B cell (primary cell): ENCODE results near the gene ADAMTS2. TPM values are rescaled to one million over a fixed set of nuclear protein-coding genes. Genes with fewer than 3 reads are reported as not detected.

ENCODE experiments used
- ATAC-seq: fragments of 200-7000 bp; cut with Tn5 transposase; one replicate; pipeline ENCODE4 v1.10.0; 2021; ENCODE audit warnings: low read depth, mild to moderate bottlenecking, moderate number of reproducible peaks, moderate library complexity
- CTCF ChIA-PET: fragments of 350-600 bp; sonication (Branson Sonifier 250); formaldehyde crosslinking; loops from one replicate; lab custom pipeline; 2021; ENCODE audit warnings: antibody characterized with exemption, inconsistent platforms; lab: Charles Lee
- POLR2A ChIA-PET: fragments of 350-600 bp; sonication (Branson Sonifier 250); formaldehyde crosslinking; loops from one replicate; lab custom pipeline; 2021; ENCODE audit warnings: antibody characterized with exemption; lab: Charles Lee
- DNase-seq: peaks from one replicate; pipeline ENCODE4 v3.0.0; 2013
- H2AFZ ChIP-seq: 2 replicates; pipeline ENCODE4 v1.6.1; 2012; ENCODE audit warnings: mild to moderate bottlenecking, low read depth, low read length; ENCODE audit not compliant: insufficient read depth, poor library complexity, severe bottlenecking
- H3K27ac ChIP-seq, 2 donors: 1 replicate in 1 of 2; 2 replicates in 1 of 2; pipeline ENCODE4 v1.5.1; 2012 to 2013; ENCODE audit warnings: low read length in 2 of 2, mild to moderate bottlenecking in 2 of 2, moderate library complexity in 1 of 2
- H3K27me3 ChIP-seq, 4 experiments: fragments of 200-600 bp in 1 of 4; sonication (generic) in 1 of 4; replicated peaks in 1 of 4; 1 replicate in 2 of 4; 2 replicates in 2 of 4; pipeline versions ENCODE4 v1.6.1 to v1.7.0; 2013 to 2016; ENCODE audit warnings: low read length in 3 of 4, mild to moderate bottlenecking in 2 of 4, mixed read lengths in 1 of 4, moderate library complexity in 1 of 4; ENCODE audit not compliant: insufficient read depth in 4 of 4, control insufficient read depth in 3 of 4; ENCODE audit errors: control extremely low read depth in 1 of 4
- H3K36me3 ChIP-seq, 2 experiments: replicated peaks in 1 of 2; 1 replicate in 1 of 2; 2 replicates in 1 of 2; pipeline versions ENCODE4 v1.6.1 to v1.7.1; 2013; ENCODE audit warnings: low read length in 1 of 2; ENCODE audit not compliant: insufficient read depth in 2 of 2, control insufficient read depth in 1 of 2; ENCODE audit errors: control extremely low read depth in 1 of 2, extremely low read depth in 1 of 2
- H3K4me1 ChIP-seq, 2 donors: fragments of 200-600 bp in 1 of 2; sonication (generic) in 1 of 2; 1 replicate in 1 of 2; 2 replicates in 1 of 2; pipeline versions ENCODE4 v1.5.1 to v1.6.1; 2013 to 2017; ENCODE audit warnings: low read length in 2 of 2; ENCODE audit not compliant: control insufficient read depth in 2 of 2, insufficient read depth in 2 of 2
- H3K4me2 ChIP-seq: replicated peaks from 2 replicates; pipeline ENCODE3; 2012; ENCODE audit warnings: mild to moderate bottlenecking, low read depth, low read length; ENCODE audit not compliant: poor library complexity, severe bottlenecking
- H3K4me3 ChIP-seq, 5 experiments: fragments of 200-600 bp in 1 of 5; sonication (generic) in 1 of 5; 1 replicate in 3 of 5; 2 replicates in 2 of 5; pipeline versions ENCODE4 v1.5.1 to v1.7.0; 2011 to 2016; ENCODE audit warnings: low read length in 4 of 5, mild to moderate bottlenecking in 4 of 5, low read depth in 2 of 5, control low read depth in 1 of 5, moderate library complexity in 1 of 5; ENCODE audit not compliant: insufficient read depth in 1 of 5; ENCODE audit errors: control extremely low read depth in 1 of 5, extremely low read depth in 1 of 5
- H3K79me2 ChIP-seq: fragments of 200-600 bp; sonication (generic); one replicate; pipeline ENCODE4 v1.6.0; 2016; ENCODE audit warnings: low read length; ENCODE audit not compliant: control insufficient read depth, insufficient read depth
- H3K9ac ChIP-seq: fragments of 200-600 bp; sonication (generic); 2 replicates; pipeline ENCODE4 v1.6.1; 2017; ENCODE audit warnings: mild to moderate bottlenecking, low read length, moderate library complexity
- H3K9me3 ChIP-seq, 3 donors: one replicate each; pipeline versions ENCODE4 v1.6.1 to v1.7.1; 2013; ENCODE audit warnings: low read length in 2 of 3; ENCODE audit not compliant: control insufficient read depth in 2 of 3, insufficient read depth in 1 of 3; ENCODE audit errors: control extremely low read depth in 1 of 3
- H4K20me1 ChIP-seq: 2 replicates; pipeline ENCODE4 v1.6.0; 2012; ENCODE audit warnings: mild to moderate bottlenecking, low read length; ENCODE audit not compliant: insufficient read depth, control insufficient read depth, poor library complexity, severe bottlenecking
- H3K27ac Mint-ChIP-seq: one replicate; pipeline ENCODE4 v1.8.0; 2021; ENCODE audit warnings: mixed read lengths
- H3K27me3 Mint-ChIP-seq: one replicate; pipeline ENCODE4 v1.8.0; 2021; ENCODE audit warnings: mixed read lengths
- H3K4me1 Mint-ChIP-seq: one replicate; pipeline ENCODE4 v1.8.0; 2021; ENCODE audit warnings: mixed read lengths
- H3K4me3 Mint-ChIP-seq: one replicate; pipeline ENCODE4 v1.8.0; 2021; ENCODE audit warnings: mixed read lengths
- H3K9me3 Mint-ChIP-seq: one replicate; pipeline ENCODE4 v1.8.0; 2022; ENCODE audit warnings: mixed read lengths; ENCODE audit not compliant: insufficient read depth
- CTCF ChIP-seq: fragments of 200-600 bp; IDR thresholded peaks from one replicate; pipeline ENCODE4 v1.8.0; 2022; ENCODE audit warnings: antibody characterized with exemption, mild to moderate bottlenecking
- EZH2 ChIP-seq: IDR thresholded peaks from 2 replicates; pipeline ENCODE4 v1.6.1; 2012; ENCODE audit warnings: borderline replicate concordance, low read depth, mild to moderate bottlenecking, moderate library complexity, low read length; ENCODE audit not compliant: insufficient read depth, poor library complexity, severe bottlenecking
- WGBS: methylation state at CpG from one replicate; pipeline ENCODE4 v1.1.5; 2013; ENCODE audit warnings: missing lambda C conversion rate; ENCODE audit not compliant: insufficient coverage; 5-methylcytosine and 5-hydroxymethylcytosine counted together
- intact Hi-C: fragments of 100-400 bp; cut with micrococcal nuclease; formaldehyde crosslinking; loops from one replicate; pipeline ENCODE4 v1.10.0; 2022
- polyA plus RNA-seq: library from polyadenylated mRNA; depleted of rRNA; stranded (reverse); fragments of >200 nt; gene quantifications from 2 replicates; pipeline ENCODE4 v1.2.3, GENCODE V29; 2012
- total RNA-seq, 2 donors: library from RNA; stranded (reverse); fragments of 120-200 nt in 1 of 2; gene quantifications; 1 replicate in 1 of 2; 2 replicates in 1 of 2; pipeline versions ENCODE4 v1.2.3 to v1.2.4, GENCODE V29; 2013 to 2022

ADAMTS2 gene
- total and polyA plus RNA-seq, 2 donors (not counting 1 experiment from before 2014, with no cell fraction given) = not detected

DNA sequence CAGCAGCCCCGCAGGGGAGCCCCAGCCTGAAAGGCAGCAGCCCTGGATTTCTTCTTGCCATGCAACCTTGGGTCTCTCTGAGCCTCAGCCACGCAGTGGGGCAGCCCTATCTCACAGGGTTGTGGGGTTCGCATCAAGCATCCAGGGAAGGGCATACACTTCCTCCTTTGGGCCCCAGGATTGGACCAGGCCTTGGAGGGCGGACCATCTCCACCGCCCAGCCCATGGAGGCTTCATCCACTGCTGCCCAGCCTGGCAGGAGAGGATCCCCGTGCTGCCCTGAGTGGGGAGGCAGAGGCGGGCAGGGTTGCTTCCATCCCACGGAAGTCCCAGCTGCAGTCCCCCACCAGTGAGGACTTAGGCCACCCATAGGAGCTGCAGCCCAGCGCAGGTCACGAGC, 5.3 kb downstream of the ADAMTS2 start:
- Mint-ChIP-seq H3K4me1 (peaks cover 9% of the 10 kb centered on the region), H3K27me3 (peaks cover 28% of the 10 kb centered on the region), H3K9me3 (no peaks in the 10 kb centered on the region), H3K4me3 (no peak overlapping the region), H3K27ac (no peak overlapping the region)
- H3K36me3 ChIP-seq = no peaks in the 10 kb centered on the region
- H3K27ac ChIP-seq = no peak overlapping the region
- H3K9ac ChIP-seq = no peak overlapping the region
- no peak overlapping the region for H2AFZ ChIP-seq
- H3K27me3 ChIP-seq = peaks cover 0 to 24% (median 6%) of the 10 kb centered on the region in 4 experiments
- DNase-seq (no peak), ATAC-seq (no peak)
- no peak overlapping the region for H3K4me2 ChIP-seq
- POLR2A ChIA-PET = no interaction called here
- TF ChIP-seq CTCF (no peak), EZH2 (no peak)
- no peaks in the 10 kb centered on the region for H3K9me3 ChIP-seq
- intact Hi-C loops = no loop called here
- H3K79me2 ChIP-seq = no peaks in the 10 kb centered on the region
- H4K20me1 ChIP-seq = no peaks in the 10 kb centered on the region
- CTCF ChIA-PET = no interaction called here
- H3K4me1 ChIP-seq = peaks cover 10 to 11% of the 10 kb centered on the region in 2 donors
- WGBS = 83% methylated on average over 10 of the region's 10 CpGs
- H3K4me3 ChIP-seq = no peak overlapping the region

DNA sequence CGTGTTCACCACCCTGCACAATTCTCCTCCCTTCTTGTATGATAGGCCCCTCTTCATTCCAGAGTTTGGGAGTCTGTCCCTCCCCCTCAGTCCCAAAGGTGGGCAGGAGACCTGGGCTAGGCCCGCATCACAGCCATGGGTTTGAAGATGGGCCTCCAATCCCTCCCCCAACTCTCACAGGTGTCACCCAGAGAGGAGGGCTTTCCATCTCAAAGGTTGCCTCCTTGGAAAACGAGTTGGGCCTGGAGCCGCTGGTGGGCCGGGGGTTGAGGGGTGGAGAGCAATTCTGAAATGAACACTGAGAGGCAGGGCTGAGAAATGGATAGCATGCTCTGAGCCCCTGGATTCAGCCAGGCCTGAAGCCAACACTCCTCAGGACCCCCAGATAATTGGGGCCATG, 6.2 kb downstream of the ADAMTS2 start:
- no peak overlapping the region for H3K27ac Mint-ChIP-seq
- Histone ChIP-seq H3K9me3 (no peaks in the 10 kb centered on the region), H3K79me2 (no peaks in the 10 kb centered on the region), H3K9ac (no peak overlapping the region), H3K4me1 (peaks cover 5 to 6% of the 10 kb centered on the region in 2 donors), H3K27me3 (peaks cover 0 to 19% (median 3%) of the 10 kb centered on the region in 4 experiments), H3K36me3 (no peaks in the 10 kb centered on the region), H2AFZ (no peak overlapping the region), H3K4me3 (no peak overlapping the region), H3K4me2 (no peak overlapping the region), H4K20me1 (no peaks in the 10 kb centered on the region), H3K27ac (no peak overlapping the region)
- 93% methylated on average over 4 of the region's 5 CpGs for WGBS
- H3K27me3 Mint-ChIP-seq = peaks cover 28% of the 10 kb centered on the region
- DNase-seq (no peak), ATAC-seq (no peak)
- intact Hi-C loops = no loop called here
- TF ChIP-seq CTCF = no peak
- no peak for TF ChIP-seq EZH2
- peaks cover 9% of the 10 kb centered on the region for H3K4me1 Mint-ChIP-seq
- no peak overlapping the region for H3K4me3 Mint-ChIP-seq
- ChIA-PET CTCF (no interaction called here), POLR2A (no interaction called here)
- no peaks in the 10 kb centered on the region for H3K9me3 Mint-ChIP-seq
